ENCODE results near the gene PRR23E.

Gene PRR23E

DNA sequence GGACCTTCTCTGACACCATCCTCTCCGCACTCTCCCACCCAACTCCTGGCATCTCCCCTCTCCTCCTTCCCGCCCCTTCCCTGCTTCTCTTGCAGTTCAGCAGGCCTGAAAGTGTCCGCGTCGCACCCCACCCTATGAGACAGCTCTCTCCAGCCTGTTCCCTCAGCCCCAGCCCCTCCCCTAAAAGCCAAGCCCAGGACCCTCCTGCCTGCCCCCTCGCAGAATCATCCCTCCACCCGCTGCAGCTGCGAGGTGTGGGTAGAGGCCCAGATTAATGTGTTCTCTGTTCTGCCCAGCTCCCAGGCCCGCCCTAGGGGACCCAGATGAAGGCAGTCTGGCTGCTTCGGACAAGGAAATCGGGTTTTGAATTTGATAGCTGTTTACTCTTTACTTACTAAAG lies 410 bp downstream of the PRR23E start:
- TF ChIP-seq, protein P1, sequence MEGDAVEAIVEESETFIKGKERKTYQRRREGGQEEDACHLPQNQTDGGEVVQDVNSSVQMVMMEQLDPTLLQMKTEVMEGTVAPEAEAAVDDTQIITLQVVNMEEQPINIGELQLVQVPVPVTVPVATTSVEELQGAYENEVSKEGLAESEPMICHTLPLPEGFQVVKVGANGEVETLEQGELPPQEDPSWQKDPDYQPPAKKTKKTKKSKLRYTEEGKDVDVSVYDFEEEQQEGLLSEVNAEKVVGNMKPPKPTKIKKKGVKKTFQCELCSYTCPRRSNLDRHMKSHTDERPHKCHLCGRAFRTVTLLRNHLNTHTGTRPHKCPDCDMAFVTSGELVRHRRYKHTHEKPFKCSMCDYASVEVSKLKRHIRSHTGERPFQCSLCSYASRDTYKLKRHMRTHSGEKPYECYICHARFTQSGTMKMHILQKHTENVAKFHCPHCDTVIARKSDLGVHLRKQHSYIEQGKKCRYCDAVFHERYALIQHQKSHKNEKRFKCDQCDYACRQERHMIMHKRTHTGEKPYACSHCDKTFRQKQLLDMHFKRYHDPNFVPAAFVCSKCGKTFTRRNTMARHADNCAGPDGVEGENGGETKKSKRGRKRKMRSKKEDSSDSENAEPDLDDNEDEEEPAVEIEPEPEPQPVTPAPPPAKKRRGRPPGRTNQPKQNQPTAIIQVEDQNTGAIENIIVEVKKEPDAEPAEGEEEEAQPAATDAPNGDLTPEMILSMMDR (IDR thresholded peaks at IDR 0.05; ENCODE audit: low read depth, low read length): no peak
- no peak for DNase-seq (ENCODE audit: low read depth, low spot score)
- in situ Hi-C loops (cut with HindIII; ENCODE audit: low sequenced_read_pairs): no loop called here

DNA sequence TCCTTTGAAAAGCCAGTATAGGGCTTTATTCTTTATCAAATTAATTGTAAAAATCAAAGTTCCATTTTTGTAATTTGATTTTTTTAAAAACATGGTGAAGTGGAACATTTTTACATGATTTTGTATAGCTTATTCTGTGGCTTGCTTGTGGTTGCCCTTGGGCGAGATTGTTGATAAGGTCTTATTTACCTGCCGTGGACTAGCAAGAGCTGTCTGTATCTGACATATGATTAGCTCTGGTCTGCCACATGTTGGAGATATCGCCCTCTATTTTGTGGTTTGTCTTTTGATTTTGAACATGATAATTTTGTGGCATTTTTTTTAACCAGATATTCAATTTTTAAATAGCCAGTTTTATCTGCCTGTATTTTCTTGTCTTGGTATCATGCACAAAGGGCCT lies 844 bp downstream of the PRR23E start:
- in situ Hi-C loops (cut with HindIII; ENCODE audit: low sequenced_read_pairs): no loop called here
- H3K4me3 ChIP-seq (ENCODE audit: low read depth, low read length): no peak overlapping the region
- TF ChIP-seq, protein P1 (IDR thresholded peaks at IDR 0.05; ENCODE audit: low read depth, low read length): no peak
- DNase-seq (ENCODE audit: low read depth, low spot score): no peak

More for the DNA sequence above, 410 bp downstream of the PRR23E start:
- no peak overlapping the region for H3K4me3 ChIP-seq (ENCODE audit: low read depth, low read length)

DNA sequence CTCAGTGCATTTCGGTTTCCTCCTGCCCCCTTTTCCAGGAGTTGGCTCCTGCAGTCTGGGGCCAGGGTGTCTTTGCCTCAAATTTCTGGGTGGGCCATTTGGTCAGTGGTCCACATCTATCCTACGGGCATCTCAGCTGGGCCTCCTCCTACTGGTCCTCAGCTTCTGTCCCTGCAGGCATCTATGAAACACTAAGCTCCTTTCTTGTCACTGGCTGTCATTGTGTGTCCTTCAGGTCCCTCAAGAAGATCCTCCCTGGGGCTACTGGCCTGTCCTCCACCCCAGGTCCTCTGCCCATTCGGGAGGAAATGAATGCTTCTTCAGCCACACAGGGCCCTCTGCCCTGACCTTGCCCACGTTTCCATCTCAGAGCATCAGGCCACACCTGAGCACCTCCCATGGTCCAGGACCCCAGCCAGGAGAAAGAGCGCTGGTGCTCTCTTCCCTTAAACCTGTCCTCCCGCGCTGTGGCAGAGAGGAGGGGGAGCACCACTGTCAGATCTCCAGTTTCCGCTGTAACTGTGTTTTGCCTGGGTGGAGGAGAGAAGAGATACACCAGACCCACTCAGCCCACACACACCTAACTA lies 1.8 kb downstream of the PRR23E start:
- DNase-seq (ENCODE audit: low read depth, low spot score): no peak
- in situ Hi-C loops (cut with HindIII; ENCODE audit: low sequenced_read_pairs): no loop called here
- H3K4me3 ChIP-seq (ENCODE audit: low read depth, low read length): no peak overlapping the region
- TF ChIP-seq, protein P1 (IDR thresholded peaks at IDR 0.05; ENCODE audit: low read depth, low read length): no peak

DNA sequence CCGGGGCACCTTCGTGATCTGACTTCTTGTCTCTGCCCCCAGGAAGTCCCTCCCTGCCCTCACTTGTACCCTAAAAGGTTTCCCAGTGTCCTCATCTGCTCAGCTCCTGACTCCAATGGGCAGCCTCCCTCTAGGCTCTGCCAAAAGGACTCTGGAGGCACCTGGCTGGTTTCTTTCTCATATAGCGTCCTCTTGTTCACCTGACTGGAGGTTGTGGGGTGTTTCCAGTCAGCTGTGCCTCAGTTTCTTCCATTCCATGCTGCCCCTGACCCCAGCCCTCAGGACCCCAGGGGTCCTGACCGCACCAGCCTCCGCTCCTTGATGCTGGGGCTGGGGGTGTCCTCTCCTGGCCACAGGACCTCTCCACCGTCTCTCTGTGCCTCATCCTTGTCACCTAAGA lies 2.5 kb downstream of the PRR23E start:
- TF ChIP-seq, protein P1 (IDR thresholded peaks at IDR 0.05; ENCODE audit: low read depth, low read length): no peak
- no peak overlapping the region for H3K4me3 ChIP-seq (ENCODE audit: low read depth, low read length)
- in situ Hi-C loops (cut with HindIII; ENCODE audit: low sequenced_read_pairs): no loop called here
- no peak for DNase-seq (ENCODE audit: low read depth, low spot score)

DNA sequence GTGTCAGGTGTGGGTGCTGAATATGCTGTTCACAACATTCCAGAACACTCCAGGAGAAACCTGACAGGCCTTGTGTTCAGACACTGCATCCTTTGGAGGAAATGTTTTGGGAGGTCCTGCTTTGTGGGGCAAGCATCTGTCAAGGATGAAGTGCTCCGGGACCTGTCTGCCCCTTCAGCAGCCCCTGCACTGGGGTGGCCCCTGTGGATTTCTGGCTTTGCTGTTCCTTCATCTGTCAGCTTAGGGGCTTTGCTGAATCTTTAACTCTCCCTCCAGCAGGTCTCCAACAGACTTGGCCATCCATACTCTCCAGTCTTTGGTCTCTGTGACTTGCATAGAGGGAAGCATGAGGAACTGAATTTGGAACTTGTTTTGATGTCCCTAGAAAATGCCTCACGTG lies 3.1 kb downstream of the PRR23E start:
- no peak for DNase-seq (ENCODE audit: low read depth, low spot score)
- TF ChIP-seq, protein P1 (IDR thresholded peaks at IDR 0.05; ENCODE audit: low read depth, low read length): no peak
- H3K4me3 ChIP-seq (ENCODE audit: low read depth, low read length): no peak overlapping the region
- in situ Hi-C loops (cut with HindIII; ENCODE audit: low sequenced_read_pairs): no loop called here

DNA sequence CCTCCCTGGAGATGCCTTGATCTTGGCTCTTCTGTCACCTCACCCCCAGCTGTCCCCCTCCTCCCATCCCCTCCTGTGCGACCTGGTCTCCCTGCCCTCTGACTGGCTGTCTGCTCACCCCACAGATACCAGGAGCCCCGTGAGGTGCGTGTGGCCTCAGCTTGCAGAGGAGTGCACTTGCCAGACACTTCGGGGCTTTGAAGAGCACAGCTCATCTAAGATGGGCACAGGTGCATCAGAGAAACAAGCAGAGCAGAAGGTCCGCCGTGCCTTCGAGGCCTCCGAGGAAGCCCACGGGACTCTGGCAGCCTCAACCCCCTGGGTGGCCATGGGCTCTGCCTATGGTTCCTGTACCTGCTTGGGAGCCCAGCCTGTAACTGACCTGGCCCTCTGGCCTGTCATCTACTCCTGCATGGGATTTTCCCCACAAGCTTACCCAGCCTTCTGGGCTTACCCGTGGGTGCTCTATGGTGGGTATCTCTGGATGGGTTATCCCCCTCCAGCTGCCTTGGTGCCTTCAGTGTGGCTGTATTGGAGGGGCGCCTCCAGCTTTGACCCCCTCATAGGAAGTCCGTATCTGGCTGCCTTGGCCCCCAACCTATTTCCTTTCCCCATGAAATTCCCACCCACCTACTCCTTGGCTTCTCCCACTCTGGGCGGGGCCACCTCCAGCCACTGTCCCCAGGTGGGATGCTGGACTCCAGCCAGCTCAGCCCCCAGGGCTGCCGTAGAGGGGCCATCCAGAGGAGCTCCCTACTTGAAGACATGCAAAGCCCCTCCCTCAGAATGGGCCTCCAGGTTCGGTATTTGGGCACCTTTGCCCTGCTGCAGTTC lies 3.8 kb downstream of the PRR23E start:
- in situ Hi-C loops (cut with HindIII; ENCODE audit: low sequenced_read_pairs): no loop called here
- H3K4me3 ChIP-seq (ENCODE audit: low read depth, low read length): no peak overlapping the region
- TF ChIP-seq, protein P1 (IDR thresholded peaks at IDR 0.05; ENCODE audit: low read depth, low read length): no peak
- DNase-seq (ENCODE audit: low read depth, low spot score): no peak

Data from astrocyte of the spinal cord (primary cell).